Kidney (tissue), 14 donors: Measurements from ENCODE around the gene TC2N. TPM values are rescaled to one million over a fixed set of nuclear protein-coding genes. Genes with fewer than 3 reads are reported as not detected.
A peak's percentile ranks its signal among the peaks of the same experiment; 100 is the strongest.

Source experiments
- DNase-seq, 5 donors: peaks; one replicate each; pipeline ENCODE4 v3.0.0-alpha.2; 2013 to 2020
- FAIRE-seq: peaks from 2 replicates; lab custom pipeline; 2012; peaks lifted over from hg19 to GRCh38; lab: Jason Lieb, UNC
- H3K27ac ChIP-seq, 2 donors: one replicate each; pipeline ENCODE4 v1.7.0; 2013; ENCODE audit warnings: low read depth in 2 of 2, low read length in 2 of 2, inconsistent platforms in 1 of 2
- H3K27me3 ChIP-seq: one replicate; pipeline ENCODE4 v1.7.1; 2013; ENCODE audit warnings: low read length, inconsistent platforms; ENCODE audit not compliant: control insufficient read depth, insufficient read depth
- H3K36me3 ChIP-seq, 3 donors: one replicate each; pipeline versions ENCODE4 v1.7.0 to v1.7.1; 2013; ENCODE audit warnings: low read length in 3 of 3, control low read depth in 1 of 3, inconsistent platforms in 1 of 3; ENCODE audit not compliant: insufficient read depth in 3 of 3, control insufficient read depth in 2 of 3
- H3K4me1 ChIP-seq, 3 donors: one replicate each; pipeline versions ENCODE4 v1.7.0 to v1.7.1; 2013; ENCODE audit warnings: low read length in 3 of 3, inconsistent platforms in 1 of 3, low read depth in 1 of 3; ENCODE audit not compliant: control insufficient read depth in 2 of 3, insufficient read depth in 2 of 3
- H3K4me3 ChIP-seq, 3 donors: one replicate each; pipeline versions ENCODE4 v1.7.0 to v1.8.1; 2013; ENCODE audit warnings: low read length in 3 of 3, control low read depth in 1 of 3, inconsistent platforms in 1 of 3
- H3K9ac ChIP-seq, 3 donors: one replicate each; pipeline versions ENCODE4 v1.7.0 to v1.7.1; 2013; ENCODE audit warnings: low read length in 3 of 3, control low read depth in 1 of 3, inconsistent platforms in 1 of 3
- H3K9me3 ChIP-seq, 3 donors: one replicate each; pipeline versions ENCODE4 v1.7.0 to v1.7.1; 2013; ENCODE audit warnings: low read length in 3 of 3, control low read depth in 1 of 3, inconsistent platforms in 1 of 3; ENCODE audit not compliant: control insufficient read depth in 2 of 3, insufficient read depth in 1 of 3
- intact Hi-C: fragments of 100-400 bp; cut with DNase I; formaldehyde crosslinking; loops from one replicate; pipeline ENCODE4 v1.11.1; 2022
- polyA plus RNA-seq: library from polyadenylated mRNA; stranded (reverse); fragments of 350-450 nt; fragmentation: Illumina TruSeq; extraction: RNeasy Lipid Tissue Mini Kit (QIAGEN cat#74804); gene quantifications from one replicate; pipeline ENCODE4 v1.2.3, GENCODE V29; 2014; ENCODE audit warnings: low read depth, low replicate concordance; ENCODE audit not compliant: insufficient read depth
- total RNA-seq: library from RNA; stranded (reverse); fragmentation: NEBNext Ultra II Directional; extraction: Animal tissue kit (Norgen Biotek cat#: 25700); gene quantifications from one replicate; pipeline ENCODE4 v1.2.1, GENCODE V29; 2021
- TF ChIP-seq, protein P1 (sequence below): IDR thresholded peaks from 3 replicates; pipeline ENCODE4 v1.5.1; 2012; ENCODE audit warnings: mild to moderate bottlenecking, moderate library complexity, borderline replicate concordance; ENCODE audit not compliant: insufficient read depth; ENCODE audit errors: extremely low read depth
- donor health status: control.
- donor health status: control.
- donor health status: control.
- donor health status: control.
- donor health status: control.
- donor health status: DM: yes; HTN: yes; CAD: no.
- donor health status: Normal renal cell carcinoma (clear cell type).

TC2N gene
- total and polyA plus RNA-seq, 2 donors from 2014 or later: 5.8 to 39.7 TPM

- DNase-seq: no peak
- no peaks in the 10 kb centered on the region for H3K36me3 ChIP-seq
These were observed 81.1 kb downstream of the TC2N start for GRCh38 chr14:91786188-91786587.

DNA sequence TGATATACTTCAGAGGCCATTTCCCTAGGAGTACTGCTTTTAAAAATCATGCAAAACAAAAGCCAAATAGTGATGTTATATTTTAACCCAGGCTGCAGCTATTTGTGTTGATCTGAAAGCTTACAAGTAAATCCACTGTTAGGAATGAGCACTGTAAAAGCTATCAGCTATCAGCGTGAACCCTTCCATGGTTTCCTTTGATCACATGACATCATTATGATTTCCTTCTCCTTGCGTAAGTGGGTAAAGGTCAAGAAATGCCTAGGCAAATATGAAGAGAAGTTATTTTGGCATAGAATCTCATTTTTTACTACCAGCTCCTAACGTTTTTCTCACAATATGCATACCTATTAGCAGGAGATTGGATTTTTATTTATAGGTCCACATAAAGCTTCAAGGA is 86.9 kb downstream of the TC2N start:
- no peak overlapping the region for H3K9ac ChIP-seq
- H3K36me3 ChIP-seq: no peaks in the 10 kb centered on the region
- intact Hi-C loops: no loop called here
- no peaks in the 10 kb centered on the region for H3K9me3 ChIP-seq
- H3K4me1 ChIP-seq: no peaks in the 10 kb centered on the region
- no peak overlapping the region for H3K27ac ChIP-seq
- TF ChIP-seq, protein P1, sequence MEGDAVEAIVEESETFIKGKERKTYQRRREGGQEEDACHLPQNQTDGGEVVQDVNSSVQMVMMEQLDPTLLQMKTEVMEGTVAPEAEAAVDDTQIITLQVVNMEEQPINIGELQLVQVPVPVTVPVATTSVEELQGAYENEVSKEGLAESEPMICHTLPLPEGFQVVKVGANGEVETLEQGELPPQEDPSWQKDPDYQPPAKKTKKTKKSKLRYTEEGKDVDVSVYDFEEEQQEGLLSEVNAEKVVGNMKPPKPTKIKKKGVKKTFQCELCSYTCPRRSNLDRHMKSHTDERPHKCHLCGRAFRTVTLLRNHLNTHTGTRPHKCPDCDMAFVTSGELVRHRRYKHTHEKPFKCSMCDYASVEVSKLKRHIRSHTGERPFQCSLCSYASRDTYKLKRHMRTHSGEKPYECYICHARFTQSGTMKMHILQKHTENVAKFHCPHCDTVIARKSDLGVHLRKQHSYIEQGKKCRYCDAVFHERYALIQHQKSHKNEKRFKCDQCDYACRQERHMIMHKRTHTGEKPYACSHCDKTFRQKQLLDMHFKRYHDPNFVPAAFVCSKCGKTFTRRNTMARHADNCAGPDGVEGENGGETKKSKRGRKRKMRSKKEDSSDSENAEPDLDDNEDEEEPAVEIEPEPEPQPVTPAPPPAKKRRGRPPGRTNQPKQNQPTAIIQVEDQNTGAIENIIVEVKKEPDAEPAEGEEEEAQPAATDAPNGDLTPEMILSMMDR: no peak
- H3K4me3 ChIP-seq: no peak overlapping the region
- DNase-seq (peak in 1 of 5 donors; percentile 2), FAIRE-seq (no peak)
- no peaks in the 10 kb centered on the region for H3K27me3 ChIP-seq

More at GRCh38 chr14:91786188-91786587, 81.1 kb downstream of the TC2N start:
- TF ChIP-seq, protein P1: no peak
- no peak for FAIRE-seq
- intact Hi-C loops: no loop called here
- Histone ChIP-seq H3K9me3 (no peaks in the 10 kb centered on the region), H3K27me3 (no peaks in the 10 kb centered on the region), H3K27ac (no peak overlapping the region), H3K4me3 (no peak overlapping the region), H3K4me1 (no peaks in the 10 kb centered on the region), H3K9ac (no peak overlapping the region)

DNA sequence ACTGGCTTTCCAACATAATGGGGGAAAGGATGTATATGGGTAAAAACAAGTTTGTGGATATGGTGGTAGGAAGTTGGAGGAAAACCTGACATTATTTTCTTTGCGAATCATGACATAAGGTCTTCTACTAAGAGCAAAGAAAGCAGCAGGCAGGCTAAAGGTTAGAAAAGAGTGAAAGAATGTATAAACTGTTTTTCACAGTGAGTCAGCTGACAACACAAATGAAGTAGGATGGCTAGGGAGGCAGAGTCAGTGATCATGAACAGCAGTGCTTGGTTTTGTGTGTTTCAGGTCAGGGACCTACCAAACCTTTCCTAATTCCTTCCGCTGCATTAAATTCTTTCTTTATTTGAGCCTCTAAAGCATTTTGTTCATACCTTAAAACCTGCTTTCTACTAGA is 89.1 kb downstream of the TC2N start:
- no peak overlapping the region for H3K9ac ChIP-seq
- no peak for FAIRE-seq
- no peak for DNase-seq
- no peaks in the 10 kb centered on the region for H3K9me3 ChIP-seq
- TF ChIP-seq, protein P1: no peak
- intact Hi-C loops: no loop called here
- H3K4me1 ChIP-seq: no peaks in the 10 kb centered on the region
- no peaks in the 10 kb centered on the region for H3K27me3 ChIP-seq
- no peaks in the 10 kb centered on the region for H3K36me3 ChIP-seq
- H3K4me3 ChIP-seq: no peak overlapping the region
- H3K27ac ChIP-seq: no peak overlapping the region
